ENCODE results near the gene LRRTM1. TPM values are rescaled to one million over a fixed set of nuclear protein-coding genes. Genes with fewer than 3 reads are reported as not detected.
A peak's percentile ranks its signal among the peaks of the same experiment; 100 is the strongest.

LRRTM1 gene
- total RNA-seq, 1 donor from 2014 or later, result 29.1 TPM

DNA sequence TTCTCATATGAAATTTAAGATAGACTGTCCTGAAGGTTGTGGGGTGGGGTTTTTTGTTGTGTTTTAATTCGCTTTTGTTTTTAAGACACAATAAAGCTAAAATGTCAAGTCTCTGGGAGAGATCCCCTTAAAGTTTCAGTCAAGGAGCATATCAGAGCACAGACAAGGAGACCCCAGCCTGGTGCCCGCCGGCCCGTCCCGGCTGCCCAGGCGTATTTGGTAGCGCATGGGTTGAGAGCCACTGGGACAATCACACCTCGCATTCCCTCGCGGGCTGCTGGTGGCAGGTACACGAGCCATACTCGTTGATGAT is 2.6 kb downstream of the LRRTM1 start:
- H3K27me3 Mint-ChIP-seq, result peaks cover 91% of the 10 kb centered on the region
- H3K27ac Mint-ChIP-seq, result peak overlapping the region; percentile 48
- peak overlapping the region; percentile 91 for H3K4me3 Mint-ChIP-seq

DNA sequence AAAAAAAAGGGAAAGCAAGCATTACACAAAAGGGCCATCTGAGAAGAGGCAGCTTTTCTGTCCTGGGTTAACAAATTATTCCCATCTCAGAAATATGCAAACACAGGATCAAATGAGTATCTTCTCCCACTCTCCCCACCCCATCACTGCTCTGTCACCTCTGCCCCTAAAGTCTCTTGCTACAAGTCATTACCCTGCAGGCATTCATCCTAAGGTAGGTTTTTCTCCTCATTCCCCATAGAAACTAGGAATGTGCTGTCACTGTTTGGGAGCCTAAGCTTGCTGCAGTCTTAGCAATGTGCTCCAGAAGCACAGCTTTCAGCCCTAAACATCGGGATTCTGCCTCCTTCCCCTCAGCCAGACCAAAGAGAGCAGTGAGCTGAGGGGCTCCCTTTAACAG is 3.6 kb downstream of the LRRTM1 start:
- no peak overlapping the region for H3K27ac Mint-ChIP-seq
- peaks cover 10% of the 10 kb centered on the region for H3K4me1 Mint-ChIP-seq (ENCODE audit: unreplicated experiment)
- peak overlapping the region; percentile 91 for H3K4me3 Mint-ChIP-seq
- peaks cover 86% of the 10 kb centered on the region for H3K27me3 Mint-ChIP-seq
- H3K9me3 Mint-ChIP-seq, result no peaks in the 10 kb centered on the region
- no peak for DNase-seq (ENCODE audit: extremely low spot score, unreplicated experiment)
- peaks cover 3% of the 10 kb centered on the region for H3K36me3 Mint-ChIP-seq
- TF ChIP-seq, protein P1, sequence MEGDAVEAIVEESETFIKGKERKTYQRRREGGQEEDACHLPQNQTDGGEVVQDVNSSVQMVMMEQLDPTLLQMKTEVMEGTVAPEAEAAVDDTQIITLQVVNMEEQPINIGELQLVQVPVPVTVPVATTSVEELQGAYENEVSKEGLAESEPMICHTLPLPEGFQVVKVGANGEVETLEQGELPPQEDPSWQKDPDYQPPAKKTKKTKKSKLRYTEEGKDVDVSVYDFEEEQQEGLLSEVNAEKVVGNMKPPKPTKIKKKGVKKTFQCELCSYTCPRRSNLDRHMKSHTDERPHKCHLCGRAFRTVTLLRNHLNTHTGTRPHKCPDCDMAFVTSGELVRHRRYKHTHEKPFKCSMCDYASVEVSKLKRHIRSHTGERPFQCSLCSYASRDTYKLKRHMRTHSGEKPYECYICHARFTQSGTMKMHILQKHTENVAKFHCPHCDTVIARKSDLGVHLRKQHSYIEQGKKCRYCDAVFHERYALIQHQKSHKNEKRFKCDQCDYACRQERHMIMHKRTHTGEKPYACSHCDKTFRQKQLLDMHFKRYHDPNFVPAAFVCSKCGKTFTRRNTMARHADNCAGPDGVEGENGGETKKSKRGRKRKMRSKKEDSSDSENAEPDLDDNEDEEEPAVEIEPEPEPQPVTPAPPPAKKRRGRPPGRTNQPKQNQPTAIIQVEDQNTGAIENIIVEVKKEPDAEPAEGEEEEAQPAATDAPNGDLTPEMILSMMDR (conservative IDR thresholded peaks at IDR 0.05), result no peak

More for the DNA sequence above, 2.6 kb downstream of the LRRTM1 start:
- TF ChIP-seq, protein P1 (conservative IDR thresholded peaks at IDR 0.05), result no peak
- Mint-ChIP-seq H3K36me3 (peaks cover 3% of the 10 kb centered on the region), H3K4me1 (ENCODE audit: unreplicated experiment) (peaks cover 10% of the 10 kb centered on the region), H3K9me3 (no peaks in the 10 kb centered on the region)
- no peak for DNase-seq (ENCODE audit: extremely low spot score, unreplicated experiment)

DNA sequence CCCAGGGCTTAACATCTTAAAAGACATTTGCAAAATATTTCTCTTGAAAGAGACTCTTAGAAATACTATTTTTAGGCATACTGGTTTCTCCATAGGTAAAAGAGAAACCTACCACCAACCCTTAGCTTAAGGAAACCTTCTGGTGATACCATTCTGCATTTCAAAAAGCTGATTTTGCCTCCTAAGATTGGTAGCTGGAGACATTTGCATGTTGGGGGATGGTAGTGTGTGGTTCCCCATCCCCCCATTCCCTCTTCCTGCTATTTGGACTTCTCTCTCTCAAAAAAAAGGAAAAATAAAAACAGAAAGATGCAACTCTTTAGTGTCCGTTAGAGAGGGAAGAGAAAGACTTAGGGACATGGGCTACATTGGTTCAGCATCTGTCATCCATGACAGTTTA is 4.2 kb downstream of the LRRTM1 start:
- H3K4me3 Mint-ChIP-seq, result peak overlapping the region; percentile 91
- H3K27ac Mint-ChIP-seq, result no peak overlapping the region
- no peak for DNase-seq (ENCODE audit: extremely low spot score, unreplicated experiment)
- peaks cover 3% of the 10 kb centered on the region for H3K36me3 Mint-ChIP-seq
- no peaks in the 10 kb centered on the region for H3K9me3 Mint-ChIP-seq
- peaks cover 10% of the 10 kb centered on the region for H3K4me1 Mint-ChIP-seq (ENCODE audit: unreplicated experiment)
- peaks cover 84% of the 10 kb centered on the region for H3K27me3 Mint-ChIP-seq
- TF ChIP-seq, protein P1 (conservative IDR thresholded peaks at IDR 0.05), result no peak

DNA sequence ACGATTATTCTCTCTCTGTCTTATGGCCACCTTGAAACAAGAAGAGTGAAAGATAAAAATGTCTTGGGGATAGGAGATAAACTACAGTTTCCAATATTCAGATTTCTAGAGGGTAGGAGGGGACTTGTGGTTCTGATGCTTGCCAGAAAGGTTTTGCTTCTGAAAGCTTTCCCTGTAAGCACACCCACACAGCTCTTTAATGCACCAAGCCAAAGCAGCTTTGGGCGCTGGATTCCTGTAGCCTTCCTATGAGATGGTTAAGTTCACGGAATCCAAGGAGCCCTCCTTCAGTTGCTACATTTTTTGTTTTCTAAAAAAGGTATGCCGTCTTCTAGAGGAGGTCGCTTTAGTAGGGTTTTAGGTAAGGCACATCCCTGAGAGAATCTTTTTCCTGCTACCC is 4.9 kb downstream of the LRRTM1 start:
- Mint-ChIP-seq H3K27me3 (peaks cover 78% of the 10 kb centered on the region), H3K9me3 (no peaks in the 10 kb centered on the region), H3K4me3 (peak overlapping the region; percentile 76), H3K36me3 (peaks cover 3% of the 10 kb centered on the region), H3K4me1 (ENCODE audit: unreplicated experiment) (peaks cover 5% of the 10 kb centered on the region), H3K27ac (no peak overlapping the region)
- DNase-seq (ENCODE audit: extremely low spot score, unreplicated experiment), result no peak
- TF ChIP-seq, protein P1 (conservative IDR thresholded peaks at IDR 0.05), result no peak

DNA sequence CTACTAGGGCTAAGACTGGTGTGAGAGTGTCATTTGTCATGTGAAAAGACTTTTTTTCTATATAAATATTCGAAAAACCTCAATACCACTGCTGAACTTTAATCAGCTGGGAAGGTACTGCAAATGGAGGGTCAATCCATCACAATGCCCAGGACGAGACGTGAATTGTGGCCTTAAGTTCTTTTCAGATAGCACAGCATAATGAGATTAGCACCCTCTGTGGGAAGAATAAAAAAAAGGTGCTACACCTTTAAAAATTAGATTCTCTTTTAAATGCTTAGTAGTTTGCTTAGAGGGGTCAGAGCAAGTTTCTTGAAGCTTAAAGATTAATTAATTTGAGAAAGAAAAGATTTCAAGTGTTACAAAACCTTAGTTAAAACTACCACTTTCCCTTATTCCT is 5.6 kb downstream of the LRRTM1 start:
- H3K9me3 Mint-ChIP-seq, result no peaks in the 10 kb centered on the region
- no peak for DNase-seq (ENCODE audit: extremely low spot score, unreplicated experiment)
- H3K4me3 Mint-ChIP-seq, result no peak overlapping the region
- H3K36me3 Mint-ChIP-seq, result peaks cover 3% of the 10 kb centered on the region
- peaks cover 5% of the 10 kb centered on the region for H3K4me1 Mint-ChIP-seq (ENCODE audit: unreplicated experiment)
- H3K27ac Mint-ChIP-seq, result no peak overlapping the region
- peaks cover 76% of the 10 kb centered on the region for H3K27me3 Mint-ChIP-seq
- TF ChIP-seq, protein P1 (conservative IDR thresholded peaks at IDR 0.05), result no peak

DNA sequence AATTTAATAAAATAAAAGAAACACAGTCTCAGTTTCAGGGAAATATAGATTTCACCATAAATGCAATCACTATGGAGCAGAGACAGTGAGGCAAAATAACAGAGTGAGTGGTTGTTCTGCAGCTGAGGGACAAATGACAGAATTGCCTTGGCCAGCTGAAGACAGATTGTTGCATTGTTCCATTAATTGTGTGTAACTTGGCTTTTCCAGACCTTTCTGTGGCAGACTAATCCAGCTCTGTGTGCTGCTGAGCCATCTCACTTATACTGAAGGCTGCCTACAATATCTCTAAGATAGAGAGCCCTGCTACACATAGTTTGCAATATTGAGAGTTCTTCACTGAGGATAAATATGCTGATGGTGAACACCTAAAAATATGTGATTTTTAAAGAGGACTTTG is 11.5 kb downstream of the LRRTM1 start:
- H3K4me1 Mint-ChIP-seq (ENCODE audit: unreplicated experiment), result peaks cover 12% of the 10 kb centered on the region

More for the DNA sequence above, 11.5 kb downstream of the LRRTM1 start:
- Mint-ChIP-seq H3K27ac (no peak overlapping the region), H3K4me3 (no peak overlapping the region), H3K36me3 (no peaks in the 10 kb centered on the region), H3K27me3 (peaks cover 23% of the 10 kb centered on the region), H3K9me3 (no peaks in the 10 kb centered on the region)
- TF ChIP-seq, protein P1 (conservative IDR thresholded peaks at IDR 0.05), result no peak
- DNase-seq (ENCODE audit: extremely low spot score, unreplicated experiment), result no peak
